Calu3 (cell line): Measurements from ENCODE around the gene FLT4. TPM values are rescaled to one million over a fixed set of nuclear protein-coding genes. Genes with fewer than 3 reads are reported as not detected.

Experiments used
- BruUV-seq: library from RNA; stranded (reverse); fragments of 400-500 nt; replicated peaks from 2 replicates; lab custom pipeline; 2021; lab: Mats Ljungman, UMichigan
- CTCF ChIA-PET: fragments of 300-600 bp; sonication (Branson Sonifier 250); formaldehyde crosslinking; loops from one replicate; lab custom pipeline; 2022; ENCODE audit warnings: antibody characterized with exemption; lab: Charles Lee
- DNase-seq: peaks from one replicate; pipeline ENCODE4 v3.0.0; 2022
- H3K27ac Mint-ChIP-seq: one replicate; pipeline ENCODE4 v1.8.0; 2022; ENCODE audit warnings: mixed read lengths; ENCODE audit not compliant: unreplicated experiment
- H3K27me3 Mint-ChIP-seq: one replicate; pipeline ENCODE4 v1.8.0; 2022; ENCODE audit warnings: mixed read lengths; ENCODE audit not compliant: unreplicated experiment
- H3K36me3 Mint-ChIP-seq: one replicate; pipeline ENCODE4 v1.8.0; 2022; ENCODE audit warnings: mild to moderate bottlenecking, moderate library complexity, mixed read lengths; ENCODE audit not compliant: insufficient read depth, unreplicated experiment
- H3K4me1 Mint-ChIP-seq: one replicate; pipeline ENCODE4 v1.8.0; 2022; ENCODE audit warnings: mild to moderate bottlenecking, low read depth, mixed read lengths; ENCODE audit not compliant: unreplicated experiment
- H3K4me3 Mint-ChIP-seq: one replicate; pipeline ENCODE4 v1.8.0; 2022; ENCODE audit warnings: mild to moderate bottlenecking, low read depth, moderate library complexity, mixed read lengths; ENCODE audit not compliant: unreplicated experiment
- H3K9me3 Mint-ChIP-seq: one replicate; pipeline ENCODE4 v1.8.0; 2022; ENCODE audit warnings: low read depth, mixed read lengths; ENCODE audit not compliant: unreplicated experiment
- CTCF ChIP-seq: fragments of 200-600 bp; IDR thresholded peaks from one replicate; pipeline ENCODE4 v1.8.0; 2022; ENCODE audit warnings: antibody characterized with exemption; ENCODE audit not compliant: unreplicated experiment
- intact Hi-C: fragments of 100-400 bp; cut with micrococcal nuclease; formaldehyde crosslinking; loops from one replicate; pipeline ENCODE4 v1.10.0; 2022; ENCODE audit not compliant: unreplicated experiment
- total RNA-seq: library from RNA; stranded (reverse); gene quantifications from 2 replicates; pipeline ENCODE4 v1.2.3, GENCODE V29; 2022

The FLT4 gene
- total RNA-seq, 1 experiment from 2014 or later: not detected

- DNase-seq: peak; percentile 0
- Mint-ChIP-seq H3K27ac (no peak overlapping the region), H3K4me1 (peaks cover 8% of the 10 kb centered on the region), H3K36me3 (no peaks in the 10 kb centered on the region), H3K4me3 (no peak overlapping the region), H3K27me3 (peaks cover 63% of the 10 kb centered on the region), H3K9me3 (no peaks in the 10 kb centered on the region)
- no peak for TF ChIP-seq CTCF
- intact Hi-C loops: loop anchor here (10.0 kb wide), 1 partner anchor 306 kb away; the partner anchor contains the start of gene MAPK9
- CTCF ChIA-PET: no interaction called here
- BruUV-seq: no TSS peak
Observed at GRCh38 chr5:180600554-180601041, 48.8 kb downstream of the FLT4 start.

- TF ChIP-seq CTCF: no peak
- Mint-ChIP-seq H3K4me1 (peaks cover 8% of the 10 kb centered on the region), H3K36me3 (no peaks in the 10 kb centered on the region), H3K27me3 (peaks cover 63% of the 10 kb centered on the region), H3K27ac (no peak overlapping the region), H3K4me3 (no peak overlapping the region), H3K9me3 (no peaks in the 10 kb centered on the region)
- intact Hi-C loops: loop anchor here (10.0 kb wide), 1 partner anchor 305 kb away; the partner anchor contains the start of gene MAPK9
- peak; percentile 0 for DNase-seq
- CTCF ChIA-PET: interaction anchor here (0.8 kb wide), 1 partner anchor 11 kb away, joined by 3 read pairs; no protein-coding TSS in a partner anchor
- BruUV-seq: no TSS peak
Observed at GRCh38 chr5:180599981-180600553, 49.3 kb downstream of the FLT4 start.

- H3K4me3 Mint-ChIP-seq: no peak overlapping the region
- no peaks in the 10 kb centered on the region for H3K36me3 Mint-ChIP-seq
- peaks cover 63% of the 10 kb centered on the region for H3K27me3 Mint-ChIP-seq
- CTCF ChIA-PET: interaction anchor here (0.8 kb wide), 1 partner anchor 12 kb away, joined by 3 read pairs; no protein-coding TSS in a partner anchor
- no peaks in the 10 kb centered on the region for H3K9me3 Mint-ChIP-seq
- intact Hi-C loops: no loop called here
- no peak overlapping the region for H3K27ac Mint-ChIP-seq
- TF ChIP-seq CTCF: no peak
- no peak for DNase-seq
- BruUV-seq: no TSS peak
- H3K4me1 Mint-ChIP-seq: peaks cover 8% of the 10 kb centered on the region
Observed at GRCh38 chr5:180599590-180599914, 49.8 kb downstream of the FLT4 start.

GRCh38 chr5:180598797-180599589 is 50.4 kb downstream of the FLT4 start:
- Mint-ChIP-seq H3K27me3 (peaks cover 63% of the 10 kb centered on the region), H3K4me1 (peaks cover 8% of the 10 kb centered on the region), H3K27ac (no peak overlapping the region), H3K4me3 (no peak overlapping the region), H3K36me3 (no peaks in the 10 kb centered on the region), H3K9me3 (no peaks in the 10 kb centered on the region)
- intact Hi-C loops: no loop called here
- CTCF ChIA-PET: no interaction called here
- no peak for DNase-seq
- no peak for TF ChIP-seq CTCF
- BruUV-seq: no TSS peak
